H9 (cell line): ENCODE results near the gene SCYGR6. TPM values are rescaled to one million over a fixed set of nuclear protein-coding genes. Genes with fewer than 3 reads are reported as not detected.
A peak's percentile ranks its signal among the peaks of the same experiment; 100 is the strongest.
"Not testable (repeated sequence)": the region's sequence is repeated elsewhere in the genome, so short reads cannot be mapped to it uniquely, and the experiment has no call there.

Experiments used
- DNase-seq: peaks from one replicate; pipeline ENCODE4 v3.0.0-alpha.2; 2017
- H2AFZ ChIP-seq: one replicate; pipeline ENCODE4 v1.6.1; 2013; ENCODE audit warnings: mild to moderate bottlenecking, low read length, control low read depth, moderate library complexity
- H2AK5ac ChIP-seq: 2 replicates; pipeline ENCODE4 v1.6.1; 2013; ENCODE audit warnings: low read length, control low read depth, mixed read lengths; ENCODE audit not compliant: insufficient read length
- H2BK120ac ChIP-seq: one replicate; pipeline ENCODE4 v1.6.1; 2013; ENCODE audit warnings: low read depth, mild to moderate bottlenecking, low read length, control low read depth, inconsistent platforms; ENCODE audit not compliant: poor library complexity, severe bottlenecking
- H2BK12ac ChIP-seq: 2 replicates; pipeline ENCODE4 v1.6.1; 2013; ENCODE audit warnings: low read length, control low read depth, mixed read lengths, low read depth; ENCODE audit not compliant: insufficient read length
- H2BK15ac ChIP-seq: 2 replicates; pipeline ENCODE4 v1.6.1; 2013; ENCODE audit warnings: low read depth, low read length, control low read depth
- H2BK20ac ChIP-seq: one replicate; pipeline ENCODE4 v1.6.1; 2013; ENCODE audit warnings: low read depth, mild to moderate bottlenecking, low read length, control low read depth, inconsistent platforms; ENCODE audit not compliant: poor library complexity, severe bottlenecking
- H2BK5ac ChIP-seq: 2 replicates; pipeline ENCODE4 v1.6.1; 2013; ENCODE audit warnings: low read length, control low read depth, mixed read lengths; ENCODE audit not compliant: insufficient read length
- H3K14ac ChIP-seq: 2 replicates; pipeline ENCODE4 v1.6.1; 2013; ENCODE audit warnings: low read length, control low read depth; ENCODE audit not compliant: insufficient read depth
- H3K18ac ChIP-seq: 2 replicates; pipeline ENCODE4 v1.6.1; 2013; ENCODE audit warnings: low read depth, mild to moderate bottlenecking, mixed read lengths, low read length, control low read depth; ENCODE audit not compliant: insufficient read length
- H3K23ac ChIP-seq: 2 replicates; pipeline ENCODE4 v1.6.1; 2013; ENCODE audit warnings: low read length, control low read depth, mixed read lengths, low read depth; ENCODE audit not compliant: insufficient read length
- H3K23me2 ChIP-seq: 2 replicates; pipeline ENCODE4 v1.6.1; 2013; ENCODE audit warnings: low read depth, mild to moderate bottlenecking, mixed read lengths, low read length, control low read depth; ENCODE audit not compliant: insufficient read length, poor library complexity, severe bottlenecking
- H3K27ac ChIP-seq: 2 replicates; pipeline ENCODE4 v1.5.1; 2013; ENCODE audit warnings: low read length, control low read depth, mixed read lengths, low read depth; ENCODE audit not compliant: insufficient read length
- H3K27me3 ChIP-seq: 2 replicates; pipeline ENCODE4 v1.6.1; 2013; ENCODE audit warnings: low read length, control low read depth, inconsistent platforms; ENCODE audit not compliant: insufficient read depth
- H3K4ac ChIP-seq: 2 replicates; pipeline ENCODE4 v1.6.1; 2013; ENCODE audit warnings: low read depth, mild to moderate bottlenecking, control low read depth, inconsistent platforms, low read length, moderate library complexity
- H3K4me1 ChIP-seq: 2 replicates; pipeline ENCODE4 v1.6.1; 2013; ENCODE audit warnings: low read length, control low read depth, inconsistent platforms; ENCODE audit not compliant: insufficient read depth
- H3K4me2 ChIP-seq: 2 replicates; pipeline ENCODE4 v1.6.1; 2013; ENCODE audit warnings: low read length, control low read depth, mixed read lengths; ENCODE audit not compliant: insufficient read length, insufficient read depth
- H3K56ac ChIP-seq: 2 replicates; pipeline ENCODE4 v1.6.1; 2013; ENCODE audit warnings: low read depth, mild to moderate bottlenecking, mixed read lengths, low read length, control low read depth; ENCODE audit not compliant: insufficient read length
- H3K79me1 ChIP-seq: 2 replicates; pipeline ENCODE4 v1.6.1; 2013; ENCODE audit warnings: low read depth, mild to moderate bottlenecking, moderate library complexity, low read length, control low read depth, inconsistent platforms; ENCODE audit not compliant: insufficient read depth, poor library complexity, severe bottlenecking
- H3K79me2 ChIP-seq: 2 replicates; pipeline ENCODE4 v1.6.1; 2013; ENCODE audit warnings: low read length, control low read depth, inconsistent platforms; ENCODE audit not compliant: insufficient read depth
- H3K9ac ChIP-seq: 2 replicates; pipeline ENCODE4 v1.6.1; 2013; ENCODE audit warnings: low read length, control low read depth, mixed read lengths; ENCODE audit not compliant: insufficient read length; ENCODE audit errors: extremely low read depth
- H3K9me3 ChIP-seq: one replicate; pipeline ENCODE4 v1.6.1; 2013; ENCODE audit warnings: low read depth, low read length, inconsistent platforms; ENCODE audit not compliant: control insufficient read depth
- H3T11ph ChIP-seq: one replicate; pipeline ENCODE4 v1.6.1; 2013; ENCODE audit warnings: mild to moderate bottlenecking, low read length, control low read depth, inconsistent platforms
- H4K20me1 ChIP-seq: one replicate; pipeline ENCODE4 v1.6.1; 2013; ENCODE audit not compliant: control insufficient read depth, insufficient read length, insufficient read depth
- H4K5ac ChIP-seq: 2 replicates; pipeline ENCODE4 v1.6.1; 2013; ENCODE audit warnings: low read depth, mild to moderate bottlenecking, mixed read lengths, low read length, control low read depth; ENCODE audit not compliant: insufficient read length
- H4K8ac ChIP-seq: replicated peaks from 2 replicates; pipeline ENCODE4 v1.6.1; 2013; ENCODE audit warnings: low read length, control low read depth, mixed read lengths, low read depth; ENCODE audit not compliant: insufficient read length
- H4K91ac ChIP-seq: 2 replicates; pipeline ENCODE4 v1.6.1; 2013; ENCODE audit warnings: low read depth, mild to moderate bottlenecking, moderate library complexity, mixed read lengths, low read length, control low read depth; ENCODE audit not compliant: insufficient read length
- H3K27ac Mint-ChIP-seq, 3 experiments: 2 replicates in 2 of 3; 3 replicates in 1 of 3; pipeline ENCODE4 v1.8.0; 2020 to 2021; ENCODE audit warnings: mixed read lengths in 3 of 3, mild to moderate bottlenecking in 1 of 3, moderate library complexity in 1 of 3
- H3K27me3 Mint-ChIP-seq: 2 replicates; pipeline ENCODE4 v1.8.0; 2021; ENCODE audit warnings: low read depth, mild to moderate bottlenecking, moderate library complexity, mixed read lengths
- H3K36me3 Mint-ChIP-seq, 3 experiments: 2 replicates in 2 of 3; 3 replicates in 1 of 3; pipeline ENCODE4 v1.8.0; 2020 to 2021; ENCODE audit warnings: low read depth in 3 of 3, mixed read lengths in 3 of 3; ENCODE audit not compliant: insufficient read depth in 1 of 3
- H3K4me1 Mint-ChIP-seq, 2 experiments: 2 replicates each; pipeline ENCODE4 v1.8.0; 2020; ENCODE audit warnings: mixed read lengths in 2 of 2
- H3K4me3 Mint-ChIP-seq, 2 experiments: 2 replicates in 1 of 2; 3 replicates in 1 of 2; pipeline ENCODE4 v1.8.0; 2020 to 2021; ENCODE audit warnings: mild to moderate bottlenecking in 2 of 2, mixed read lengths in 2 of 2, moderate library complexity in 1 of 2
- H3K9me3 Mint-ChIP-seq, 2 experiments: 2 replicates in 1 of 2; 3 replicates in 1 of 2; pipeline ENCODE4 v1.8.0; 2020; ENCODE audit warnings: mild to moderate bottlenecking in 2 of 2, mixed read lengths in 2 of 2, moderate library complexity in 1 of 2
- CTCF ChIP-seq: fragments of 200-600 bp; sonication (generic); conservative IDR thresholded peaks from 3 replicates; pipeline ENCODE4 v1.8.0; 2021; ENCODE audit warnings: antibody characterized with exemption, mild to moderate bottlenecking
- WGBS: extraction: QIAGEN DNeasy Blood & Tissue Kit; methylation state at CpG from one replicate; pipeline ENCODE4 v1.1.7; 2013; ENCODE audit warnings: missing lambda C conversion rate, low lambda C conversion rate, mixed read lengths; ENCODE audit not compliant: insufficient read length; ENCODE audit errors: extremely low coverage; 5-methylcytosine and 5-hydroxymethylcytosine counted together
- total RNA-seq: library from RNA; stranded (reverse); gene quantifications from 2 replicates; pipeline ENCODE4 v1.2.1, GENCODE V29; 2021

Gene SCYGR6
- total RNA-seq, 1 experiment from 2014 or later: not detected

DNA sequence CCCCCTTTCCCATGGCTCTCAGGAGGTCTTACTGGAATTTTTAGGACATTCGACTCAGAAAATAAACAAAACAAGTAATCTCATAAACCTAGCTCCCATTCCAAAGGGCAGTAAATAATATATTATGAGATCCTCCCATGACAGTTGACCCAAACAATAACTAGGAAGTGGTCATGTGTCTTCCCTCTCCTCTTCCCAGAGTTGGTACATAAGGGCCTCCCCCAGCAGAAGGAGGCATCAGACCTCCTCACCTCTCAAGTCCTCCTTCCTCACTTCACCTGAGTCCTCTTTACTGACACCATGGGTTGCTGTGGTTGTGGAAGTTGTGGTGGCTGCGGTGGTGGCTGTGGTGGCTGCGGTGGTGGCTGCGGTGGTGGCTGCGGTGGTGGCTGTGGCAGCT lies 3.5 kb upstream of the SCYGR6 start, which contains the start of gene SCYGR7:
TSS of gene SCYGR7 (plus strand) at position 301 of the 400 bp plus-strand sequence. CDS start at position 301, 0 bp downstream.
- H2AK5ac ChIP-seq: no peak within 1 kb of the TSS
- no peak within 1 kb of the TSS for H4K8ac ChIP-seq
- H3K4me2 ChIP-seq: no peak within 1 kb of the TSS
- no peaks in the 10 kb centered on the region for H3K23me2 ChIP-seq
- no peaks in the 10 kb centered on the region for H3K36me3 Mint-ChIP-seq
- no peaks in the 10 kb centered on the region for H3K9me3 ChIP-seq
- TF ChIP-seq CTCF: no peak
- no peaks in the 10 kb centered on the region for H3K4me1 Mint-ChIP-seq
- no peak within 1 kb of the TSS for H2BK20ac ChIP-seq
- no peak within 1 kb of the TSS for H2BK15ac ChIP-seq
- H2BK120ac ChIP-seq: no peak within 1 kb of the TSS
- H3K9me3 Mint-ChIP-seq: peaks cover 0 to under 1% of the 10 kb centered on the region in 2 experiments; a peak in 2 of 5 replicates
- H4K91ac ChIP-seq: no peak within 1 kb of the TSS
- H3K27ac Mint-ChIP-seq: 0 out of 7 replicates have a peak within 1 kb of the TSS, but pooled peaks of 1 of the 3 experiments have one; percentile 41
- WGBS: no CpG with 5 or more reads among the region's 5 CpGs
- no peak within 1 kb of the TSS for H3K18ac ChIP-seq
- H3T11ph ChIP-seq: no peak within 1 kb of the TSS
- DNase-seq: no peak
- no peaks in the 10 kb centered on the region for H3K79me2 ChIP-seq
- no peaks in the 10 kb centered on the region for H3K4me1 ChIP-seq
- no peak within 1 kb of the TSS for H3K23ac ChIP-seq
- no peak within 1 kb of the TSS for H2AFZ ChIP-seq
- H4K20me1 ChIP-seq: no peaks in the 10 kb centered on the region
- no peak within 1 kb of the TSS for H3K56ac ChIP-seq
- H3K27ac ChIP-seq: no peak within 1 kb of the TSS
- H3K14ac ChIP-seq: no peak within 1 kb of the TSS
- no peaks in the 10 kb centered on the region for H3K27me3 ChIP-seq
- no peak within 1 kb of the TSS for H3K9ac ChIP-seq
- no peak within 1 kb of the TSS for H4K5ac ChIP-seq
- no peaks in the 10 kb centered on the region for H3K79me1 ChIP-seq
- H3K4me3 Mint-ChIP-seq: no peak within 1 kb of the TSS
- H3K4ac ChIP-seq: no peak within 1 kb of the TSS
- H2BK12ac ChIP-seq: no peak within 1 kb of the TSS
- H2BK5ac ChIP-seq: no peak within 1 kb of the TSS
- no peaks in the 10 kb centered on the region; the same call in 1 of the 2 replicates for H3K27me3 Mint-ChIP-seq

DNA sequence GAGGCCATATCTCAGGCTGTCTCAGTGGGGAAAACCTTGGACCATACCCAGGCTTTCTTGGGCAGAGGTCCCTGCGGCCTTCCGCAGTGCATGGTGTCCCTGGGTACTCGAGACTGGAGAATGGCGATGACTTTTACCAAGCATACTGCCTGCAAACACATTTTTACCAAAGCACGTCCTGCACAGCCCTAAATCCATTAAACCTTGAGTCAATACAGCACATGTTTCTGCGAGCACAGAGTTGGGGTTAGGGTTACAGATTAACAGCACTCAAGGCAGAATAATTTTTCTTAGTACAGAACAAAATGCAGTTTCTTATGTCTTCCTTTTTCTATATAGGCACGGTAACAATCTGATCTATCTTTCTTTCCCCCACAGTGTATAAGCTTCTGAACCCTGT lies 1.7 kb downstream of the SCYGR6 start:
- H3K14ac ChIP-seq, H3K4me2 ChIP-seq, H4K5ac ChIP-seq, H2BK20ac ChIP-seq, H2BK120ac ChIP-seq, H2AFZ ChIP-seq, H3K9ac ChIP-seq, H3K23me2 ChIP-seq, H3K18ac ChIP-seq, H3T11ph ChIP-seq, H3K23ac ChIP-seq, H3K4me3 Mint-ChIP-seq, DNase-seq, H2BK5ac ChIP-seq, H3K27ac ChIP-seq, H2BK15ac ChIP-seq, H3K4me1 ChIP-seq, H3K4ac ChIP-seq, H4K20me1 ChIP-seq, H3K9me3 ChIP-seq, H3K56ac ChIP-seq, H2BK12ac ChIP-seq, H3K79me2 ChIP-seq, H3K9me3 Mint-ChIP-seq, H3K27ac Mint-ChIP-seq, H3K27me3 Mint-ChIP-seq, H4K8ac ChIP-seq, H2AK5ac ChIP-seq, H3K36me3 Mint-ChIP-seq, H4K91ac ChIP-seq, H3K79me1 ChIP-seq, H3K4me1 Mint-ChIP-seq, H3K27me3 ChIP-seq: not testable (repeated sequence)
- no CpG with 5 or more reads among the region's 7 CpGs for WGBS
